ENCODE measurements around the gene LRRC59.
A peak's percentile ranks its signal among the peaks of the same experiment; 100 is the strongest.
"Not testable (repeated sequence)": the region's sequence is repeated elsewhere in the genome, so short reads cannot be mapped to it uniquely, and the experiment has no call there.

LRRC59 gene

GRCh38 chr17:50397111-50397918, at the start of gene LRRC59:
TSS of gene LRRC59 (minus strand) at chr17:50397523. CDS start at chr17:50397317, 206 bp downstream.
- peak in 55 of 56 donors; percentile 20 to 89 (median 72) for DNase-seq

GRCh38 chr17:50445730-50446325, 48.5 kb upstream of the LRRC59 start:
- DNase-seq: no peak

DNA sequence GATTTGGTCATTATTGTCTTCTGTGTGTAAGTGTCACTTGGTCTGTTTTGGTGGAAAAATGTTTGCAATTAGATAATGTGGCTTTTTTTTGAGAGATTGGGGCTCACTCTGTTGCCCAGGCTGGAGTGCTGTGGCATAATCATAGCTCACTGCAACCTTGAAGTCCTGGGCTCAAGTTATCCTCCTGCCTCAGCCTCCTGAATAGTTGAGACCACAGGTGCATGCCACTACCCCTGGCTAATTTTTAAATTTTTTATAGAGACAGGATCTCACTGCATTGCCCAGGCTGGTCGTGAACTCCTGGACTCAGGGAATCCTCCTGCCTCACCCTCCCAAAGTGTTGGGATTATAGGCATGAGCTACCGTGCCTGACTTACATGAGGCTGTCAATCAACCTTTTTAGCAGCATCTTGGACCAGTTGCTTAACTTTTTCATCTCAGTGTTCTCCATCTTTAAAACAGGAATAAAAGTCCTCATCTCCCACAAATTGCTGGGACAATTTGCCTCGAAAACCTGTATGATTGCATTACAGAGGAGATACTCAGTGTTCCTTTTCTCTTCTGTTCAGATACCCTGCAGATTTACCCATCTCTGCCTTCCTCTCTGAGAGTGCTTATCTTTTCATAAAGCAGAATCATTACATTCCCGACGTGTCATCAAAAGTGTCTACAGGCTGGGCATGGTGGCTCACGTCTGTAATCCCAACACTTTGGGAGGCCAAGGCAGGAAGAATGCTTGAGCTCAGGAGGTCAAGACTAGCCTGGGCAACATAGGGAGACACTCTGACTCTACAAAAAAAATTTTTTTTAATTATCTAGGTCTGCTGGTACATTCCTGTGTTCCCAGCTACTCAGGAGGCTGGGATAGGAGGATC, 47.8 kb upstream of the LRRC59 start:
- no peak for DNase-seq

- peak in 11 of 56 donors; percentile 2 to 50 (median 33) for DNase-seq
These were observed 46.2 kb upstream of the LRRC59 start for GRCh38 chr17:50443505-50443974.

GRCh38 chr17:50440838-50441829, 43.8 kb upstream of the LRRC59 start:
- no peak for DNase-seq

DNA sequence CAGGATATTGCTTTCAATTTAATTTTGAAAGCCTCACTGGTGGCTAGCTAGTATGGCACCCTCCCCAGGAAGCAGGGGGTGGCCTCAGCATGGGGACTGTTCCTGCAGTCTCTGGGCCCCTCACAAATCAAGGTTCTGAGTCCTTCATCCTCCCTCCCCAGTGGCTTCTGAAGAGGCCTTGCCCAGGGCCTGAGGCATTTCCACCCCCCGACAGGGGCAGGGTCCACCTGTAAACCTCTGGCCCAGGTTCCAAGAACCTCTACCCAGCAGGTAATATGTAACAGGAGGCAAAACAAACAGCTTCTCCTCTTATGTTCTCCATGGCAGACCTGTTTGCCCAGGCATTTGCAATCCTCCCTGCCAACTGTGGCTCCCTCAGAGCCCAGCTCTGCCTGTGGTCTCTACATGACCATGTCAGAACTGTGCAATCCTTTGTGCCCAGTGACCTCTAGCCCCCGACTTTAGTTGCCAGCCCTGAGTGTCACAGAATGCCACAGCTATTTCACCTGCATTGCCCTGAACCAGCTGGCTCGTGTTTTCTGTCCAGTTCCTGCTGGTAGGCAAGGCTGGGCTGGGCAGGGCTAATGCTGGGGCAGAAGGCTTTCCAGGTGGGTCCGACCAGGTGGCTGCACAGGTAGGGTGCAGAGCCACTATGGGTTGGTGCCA, 43.0 kb upstream of the LRRC59 start:
- no peak for DNase-seq

DNA sequence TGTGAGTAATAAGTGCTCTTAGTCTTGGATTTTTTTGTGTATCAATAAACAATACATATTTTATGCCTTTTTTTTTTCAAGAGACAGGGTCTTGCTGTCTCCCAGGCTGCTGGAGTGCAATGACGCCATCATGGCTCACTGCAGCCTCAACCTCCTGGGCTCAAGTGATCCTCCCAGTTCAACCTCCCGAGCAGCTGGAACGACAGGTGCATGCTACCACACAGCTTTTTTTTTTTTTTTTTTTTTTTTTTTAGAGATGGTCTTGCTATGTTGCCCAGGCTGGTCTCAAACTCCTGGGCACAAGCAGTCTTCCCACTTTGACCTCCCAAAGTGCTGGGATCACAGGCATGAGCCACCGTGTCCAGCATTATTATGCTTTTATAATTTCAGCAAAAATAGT, 41.7 kb upstream of the LRRC59 start:
- DNase-seq: no peak

- no peak for DNase-seq
These were observed 40.1 kb upstream of the LRRC59 start for GRCh38 chr17:50437409-50437808.

DNA sequence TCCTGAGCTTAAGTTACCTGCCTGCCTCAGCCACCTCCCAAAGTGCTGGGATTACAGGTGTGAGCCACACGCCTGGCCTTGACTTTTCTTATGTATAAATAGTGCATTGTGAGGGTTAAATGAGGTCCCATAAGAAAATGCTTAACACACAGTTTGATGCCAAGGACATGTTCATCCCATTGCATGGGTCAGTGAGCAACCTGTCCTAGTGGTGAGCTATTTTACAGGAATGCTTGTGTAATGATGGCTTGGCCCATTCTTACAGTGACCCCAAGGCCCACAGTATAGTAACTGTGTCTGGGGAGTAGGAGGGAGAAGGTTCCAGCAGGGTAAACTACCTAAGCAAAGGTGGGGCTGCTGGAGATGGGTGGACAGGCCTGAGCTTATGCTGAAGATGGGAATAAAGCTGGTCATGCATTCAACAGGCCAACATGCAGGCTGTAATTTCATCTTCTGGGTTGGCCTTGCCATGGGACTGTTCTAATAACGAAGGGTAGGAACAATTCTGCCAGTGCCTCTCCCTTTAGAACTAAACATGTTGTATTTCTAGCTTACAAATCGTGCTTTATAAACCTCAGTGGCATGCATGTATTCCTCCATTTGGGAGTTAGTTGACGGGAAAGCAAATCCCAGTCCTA, 34.9 kb upstream of the LRRC59 start:
- DNase-seq: no peak

DNA sequence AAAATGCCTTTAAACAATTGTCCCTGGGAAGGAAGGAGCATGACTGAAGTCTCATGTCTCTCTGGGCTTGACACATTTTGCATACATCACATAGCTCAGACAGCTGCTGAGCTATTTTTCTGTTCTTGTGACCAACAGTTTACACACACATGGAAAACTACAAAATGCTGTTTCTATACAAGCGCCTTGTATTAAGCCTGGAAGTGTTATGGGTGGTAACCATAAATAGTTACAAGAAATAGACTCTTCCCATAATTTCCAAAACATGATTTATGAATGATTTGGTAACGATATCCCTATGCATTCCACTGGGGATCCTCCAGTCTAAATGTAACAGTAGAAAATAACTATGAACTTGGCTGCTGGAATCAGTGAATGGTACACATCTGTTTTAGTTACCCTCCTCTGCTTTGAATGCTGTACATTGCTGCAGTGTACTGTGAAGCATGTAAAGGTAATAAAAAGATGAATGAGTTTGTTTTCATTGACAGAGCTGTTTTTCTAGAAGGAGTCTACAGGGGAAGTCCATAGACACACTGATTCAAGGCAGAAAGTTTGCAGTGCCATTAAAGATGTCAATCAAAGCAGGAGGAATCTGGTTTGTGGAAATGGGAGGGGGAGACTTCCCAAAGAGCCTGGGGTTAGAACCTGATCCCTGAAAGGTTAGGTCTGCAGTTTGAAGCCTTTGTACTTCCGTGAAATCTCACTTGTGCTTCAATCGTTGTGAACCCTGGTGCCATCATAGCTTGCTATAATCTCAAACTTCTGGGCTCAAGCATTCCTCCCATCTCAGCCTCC, 33.7 kb upstream of the LRRC59 start:
- DNase-seq: no peak

DNA sequence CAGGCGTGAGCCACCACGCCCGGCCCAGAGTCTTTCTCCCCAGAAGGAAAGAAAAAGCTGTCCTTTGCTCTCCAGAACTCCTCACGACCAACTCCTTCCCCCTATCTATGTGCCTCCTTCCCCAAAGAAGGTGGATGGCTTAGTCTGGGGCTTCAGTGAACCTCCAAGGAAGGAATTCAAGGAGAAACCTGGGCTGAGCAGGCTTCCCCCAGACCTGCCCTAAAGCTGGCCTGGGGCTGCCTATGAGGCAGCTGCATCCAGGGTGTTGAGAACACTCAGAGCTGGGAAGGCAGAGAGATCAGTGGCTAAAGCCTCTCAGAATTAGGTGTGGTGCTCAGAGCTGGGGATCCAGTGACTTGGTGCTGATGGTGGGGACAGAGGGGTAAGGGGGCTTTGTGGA, 32.5 kb upstream of the LRRC59 start:
- no peak for DNase-seq

DNA sequence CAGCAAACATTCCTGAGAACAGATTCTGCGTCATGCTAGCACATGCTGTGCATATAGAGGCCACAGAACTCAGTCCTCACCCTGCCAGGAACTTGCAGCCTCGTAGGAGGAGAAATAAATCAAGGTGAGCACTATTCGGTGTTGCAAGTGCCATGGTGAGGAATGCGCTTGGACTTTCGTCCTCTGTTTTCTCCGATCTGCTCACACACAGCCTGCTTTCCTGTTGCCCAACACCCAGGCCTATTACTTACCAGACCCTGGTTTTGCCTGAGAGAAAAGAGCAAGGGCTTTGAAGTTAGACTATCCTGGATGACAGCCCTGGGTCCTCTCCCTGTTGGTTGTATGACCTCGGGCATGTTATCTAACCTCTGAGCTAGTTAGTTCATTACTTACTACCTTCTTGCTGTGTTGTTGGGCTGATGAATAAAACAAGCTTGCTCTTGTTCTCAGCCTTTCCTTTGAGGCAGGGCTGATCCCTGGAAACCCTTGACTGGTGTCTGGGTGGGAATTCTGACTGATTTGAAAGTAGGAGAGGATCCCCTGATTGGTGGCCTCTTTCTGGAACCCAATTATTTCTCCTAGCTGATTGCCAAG, 31.6 kb upstream of the LRRC59 start:
- no peak for DNase-seq

GRCh38 chr17:50428126-50428525, 30.8 kb upstream of the LRRC59 start:
- DNase-seq: not testable (repeated sequence)

DNA sequence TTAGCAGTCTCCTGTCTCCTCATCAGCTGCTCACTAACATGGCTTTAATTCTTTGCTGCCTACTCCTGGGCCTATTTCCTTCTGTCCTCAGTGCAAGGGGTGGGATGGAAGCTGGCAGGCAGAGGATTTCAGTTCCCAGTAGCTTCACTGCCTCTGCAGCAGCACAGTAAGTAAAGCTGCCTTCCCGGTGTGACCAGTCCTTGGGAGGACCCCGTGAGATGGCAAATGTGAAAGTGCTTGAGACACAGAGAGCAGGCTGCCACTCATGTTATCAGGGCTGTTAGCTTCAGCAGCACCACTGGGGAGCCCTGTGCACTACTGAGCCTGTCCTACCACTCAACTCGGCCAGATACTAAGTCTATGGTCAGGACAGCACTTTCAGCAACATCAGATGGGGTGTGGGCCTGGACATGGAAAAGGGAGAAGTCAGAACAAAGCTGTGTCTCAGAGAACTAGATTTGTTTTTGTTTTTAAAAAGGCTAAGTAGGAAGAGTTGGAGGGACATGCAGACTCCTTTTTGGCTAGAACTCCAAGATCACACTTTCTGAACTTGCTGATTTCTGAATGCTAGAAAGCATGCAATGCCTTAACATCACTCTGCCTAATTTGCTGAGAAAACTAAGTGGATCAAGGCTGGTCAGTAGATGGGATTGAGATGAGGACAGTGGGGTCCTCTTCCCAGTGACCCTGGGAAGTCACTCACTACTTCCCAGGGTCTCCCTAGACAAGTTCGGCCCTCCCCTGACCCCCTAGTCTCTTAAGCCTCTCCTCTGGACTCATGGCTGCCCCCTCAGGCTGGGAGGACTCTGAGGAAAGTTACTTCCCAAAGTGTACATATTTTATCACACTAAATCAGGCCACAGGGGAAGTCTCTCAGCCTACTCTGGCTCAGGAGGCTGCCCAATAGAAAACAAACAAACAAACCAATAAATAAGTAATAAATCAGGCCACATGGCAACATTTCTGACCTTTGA, 29.8 kb upstream of the LRRC59 start:
- DNase-seq: no peak

DNA sequence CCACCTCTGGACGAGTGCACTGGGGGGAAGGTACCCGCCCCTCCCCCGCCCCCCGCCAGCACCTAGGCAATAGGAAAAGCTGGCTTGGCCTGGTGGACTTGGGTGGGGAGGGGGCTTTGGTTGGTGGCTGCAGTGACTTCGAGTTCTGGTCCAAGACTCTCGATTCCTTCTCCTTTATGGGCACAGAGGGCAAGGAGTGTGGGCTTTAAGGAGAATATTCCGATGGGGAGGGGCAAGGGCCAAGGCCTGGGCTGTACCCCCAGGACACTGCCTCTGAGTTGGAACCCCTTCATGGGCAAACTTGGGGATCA, 29.1 kb upstream of the LRRC59 start:
- peak in 2 of 56 donors; percentile 15 for DNase-seq

DNA sequence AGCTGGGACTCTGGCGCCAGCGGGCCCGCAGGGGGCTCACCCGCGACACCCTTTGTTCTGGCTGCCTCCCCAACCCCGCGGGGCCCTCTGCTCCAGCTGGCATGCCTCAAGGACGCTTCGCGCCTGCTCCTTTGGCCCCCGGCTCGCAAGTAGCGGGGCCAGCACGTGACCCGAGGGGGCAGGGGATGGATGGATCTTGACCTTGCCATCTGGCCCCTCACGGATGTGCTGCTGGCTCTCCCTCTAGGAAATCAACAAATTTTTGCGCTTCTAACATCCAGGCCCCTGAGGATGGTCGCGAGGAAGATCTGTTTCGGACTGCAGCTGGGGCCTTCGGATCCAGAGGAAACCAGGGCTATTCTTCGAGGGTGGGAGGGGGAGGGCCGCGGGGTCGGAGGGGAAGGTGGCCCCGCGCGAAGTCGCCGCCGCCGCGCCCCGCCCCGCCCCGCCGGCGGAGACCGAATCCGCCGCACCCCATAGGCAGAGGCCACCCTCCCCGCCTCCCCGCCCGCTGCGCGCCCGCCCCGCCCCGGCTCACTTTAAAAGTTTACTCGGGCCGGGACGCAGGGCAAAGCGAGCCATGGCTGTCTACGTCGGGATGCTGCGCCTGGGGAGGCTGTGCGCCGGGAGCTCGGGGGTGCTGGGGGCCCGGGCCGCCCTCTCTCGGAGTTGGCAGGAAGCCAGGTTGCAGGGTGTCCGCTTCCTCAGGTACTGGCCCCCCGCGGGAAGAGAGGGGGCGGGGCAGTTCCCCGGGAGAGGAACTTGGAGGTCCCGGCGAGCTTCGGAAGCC, 28.6 kb upstream of the LRRC59 start, which contains the start of gene ACSF2:
Gene ACSF2 (plus strand): TSS at position 537 of the 790 bp plus-strand sequence. CDS start 44 bp downstream, at position 581.
- peak in 28 of 56 donors; percentile 3 to 64 (median 15) for DNase-seq

Data from nucleus accumbens (tissue), 56 donors.